AG09309 (cell line): ENCODE data around the gene SCNM1.
A peak's percentile ranks its signal among the peaks of the same experiment; 100 is the strongest.

Experiments used
- DNase-seq: peaks from one replicate; pipeline ENCODE4 v3.0.0-alpha.2; 2010; ENCODE audit warnings: low read depth
- H3K4me3 ChIP-seq: 2 replicates; pipeline ENCODE4 v1.5.1; 2011; ENCODE audit warnings: mild to moderate bottlenecking, low read depth, low read length, moderate library complexity; ENCODE audit not compliant: control insufficient read depth
- CTCF ChIP-seq: IDR thresholded peaks from 2 replicates; pipeline ENCODE4 v1.5.1; 2011; ENCODE audit warnings: mild to moderate bottlenecking, low read depth, low read length, inconsistent platforms; ENCODE audit not compliant: insufficient read depth, control insufficient read depth; ENCODE audit errors: missing control alignments

Gene SCNM1

GRCh38 chr1:151143057-151143435, 22.9 kb upstream of the SCNM1 start:
- TF ChIP-seq CTCF: no peak
- no peak overlapping the region for H3K4me3 ChIP-seq
- no peak for DNase-seq

- H3K4me3 ChIP-seq: no peak overlapping the region
- DNase-seq: no peak
- no peak for TF ChIP-seq CTCF
Observed at GRCh38 chr1:151143986-151144385, 22.0 kb upstream of the SCNM1 start.

GRCh38 chr1:151144474-151145303, 21.3 kb upstream of the SCNM1 start:
- TF ChIP-seq CTCF: no peak
- H3K4me3 ChIP-seq: no peak overlapping the region
- no peak for DNase-seq

GRCh38 chr1:151145304-151146071, 20.5 kb upstream of the SCNM1 start:
- H3K4me3 ChIP-seq: peak overlapping the region; percentile 65
- no peak for TF ChIP-seq CTCF
- no peak for DNase-seq

GRCh38 chr1:151146072-151146411, 19.9 kb upstream of the SCNM1 start:
- no peak for TF ChIP-seq CTCF
- H3K4me3 ChIP-seq: peak overlapping the region; percentile 65
- DNase-seq: no peak

GRCh38 chr1:151146412-151147131, 19.4 kb upstream of the SCNM1 start, which contains the start of gene SEMA6C:
TSS of gene SEMA6C (minus strand) at chr1:151146631. CDS start at chr1:151142621, 4,010 bp downstream.
- no peak for DNase-seq
- TF ChIP-seq CTCF: no peak
- H3K4me3 ChIP-seq: peak within 1 kb of the TSS; percentile 65
